Activated CD4-positive, alpha-beta T cell treated with anti-CD3 and anti-CD28 coated beads for 24 hours (primary cell): ENCODE measurements around the gene UTP15.

ENCODE experiments used
- DNase-seq, 2 donors: peaks; one replicate each; pipeline ENCODE4 v3.0.0-alpha.2; 2020; ENCODE audit warnings: low read depth in 2 of 2

Gene UTP15

DNA sequence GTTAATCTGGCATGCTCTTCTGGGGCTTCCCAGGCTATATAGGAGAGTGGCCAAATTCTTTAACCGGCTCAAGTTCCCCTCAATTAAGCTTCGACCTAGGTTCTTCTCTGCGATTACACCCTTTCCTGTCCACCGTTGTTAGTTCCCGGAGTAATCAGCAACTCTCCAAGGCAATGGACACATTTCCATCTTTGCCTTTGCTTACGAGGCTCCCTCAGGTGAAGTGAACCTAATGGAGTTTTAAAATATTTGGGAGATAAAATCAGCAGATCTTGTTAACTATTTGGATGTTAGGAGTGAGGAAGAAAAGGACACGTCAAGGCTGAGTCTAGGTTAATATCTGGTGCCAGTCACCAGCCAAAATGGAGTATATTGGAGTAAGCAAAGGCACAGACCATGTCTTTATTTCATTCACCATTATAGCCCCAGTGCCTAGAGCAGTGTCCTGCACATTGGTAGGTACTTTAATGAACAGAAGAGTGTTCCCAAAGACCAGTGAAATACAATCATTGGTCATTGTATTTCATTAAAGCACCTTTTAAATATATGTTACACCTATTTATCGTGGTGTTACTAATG lies 515 bp downstream of the UTP15 start:
- DNase-seq = no peak

DNA sequence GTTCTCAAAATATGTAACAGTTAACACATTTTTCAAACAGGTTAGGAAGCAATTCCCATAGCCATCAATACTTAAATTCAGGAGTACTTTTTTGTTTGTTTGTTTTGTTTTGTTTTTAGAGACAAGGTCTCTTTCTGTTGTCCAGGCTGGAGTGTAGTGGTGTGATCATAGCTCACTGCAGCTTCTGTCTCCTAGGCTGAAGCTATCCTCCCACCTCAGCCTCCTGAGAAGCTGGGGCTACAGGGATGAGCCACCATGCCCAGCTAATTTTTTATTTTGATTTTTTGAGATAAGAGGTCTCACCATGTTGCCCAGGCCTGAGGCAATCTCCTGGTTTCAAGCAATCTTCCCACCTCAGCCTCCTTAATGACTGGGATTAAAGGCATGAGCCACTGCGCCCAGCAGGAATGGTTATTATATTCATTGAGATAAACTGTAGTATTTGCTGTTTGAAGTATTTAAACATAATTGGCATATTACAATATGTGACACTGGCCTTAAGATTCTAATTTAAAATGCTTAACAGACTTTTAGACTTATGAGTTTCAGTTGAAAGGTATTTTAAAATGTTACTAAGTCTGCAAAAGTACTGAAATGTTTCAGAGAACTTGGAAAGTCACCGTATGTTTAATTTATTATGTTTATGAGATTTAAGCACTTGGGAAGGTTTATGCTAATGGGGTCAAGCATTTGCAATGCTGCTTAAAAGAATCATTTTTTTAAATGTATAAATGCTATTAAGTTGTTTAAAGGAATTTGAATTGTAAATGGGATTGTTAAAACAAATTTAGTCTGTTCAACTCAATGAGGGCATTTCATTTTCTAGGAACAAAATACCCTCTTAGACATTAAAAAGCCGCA lies 17.0 kb downstream of the UTP15 start:
- DNase-seq = no peak

DNA sequence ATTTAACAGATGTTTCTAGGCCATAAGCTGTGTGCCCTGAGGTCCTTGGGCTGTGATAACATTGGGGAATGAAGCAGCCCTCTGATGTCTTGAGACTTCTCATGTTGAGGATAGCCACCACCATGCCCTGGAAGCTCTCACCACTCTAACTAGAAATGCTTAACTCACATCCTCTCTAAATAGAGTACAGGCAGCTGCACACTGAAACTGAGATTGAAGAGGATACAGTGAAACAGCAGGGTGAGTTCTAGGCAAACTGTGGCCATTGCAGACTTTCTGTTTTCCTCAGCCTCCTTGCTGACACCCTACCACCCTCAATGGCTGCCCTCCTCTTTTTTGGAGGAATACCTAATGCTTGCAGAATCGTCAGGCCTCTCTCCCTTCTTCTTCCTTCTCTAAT lies 22.4 kb downstream of the UTP15 start:
- DNase-seq = no peak

DNA sequence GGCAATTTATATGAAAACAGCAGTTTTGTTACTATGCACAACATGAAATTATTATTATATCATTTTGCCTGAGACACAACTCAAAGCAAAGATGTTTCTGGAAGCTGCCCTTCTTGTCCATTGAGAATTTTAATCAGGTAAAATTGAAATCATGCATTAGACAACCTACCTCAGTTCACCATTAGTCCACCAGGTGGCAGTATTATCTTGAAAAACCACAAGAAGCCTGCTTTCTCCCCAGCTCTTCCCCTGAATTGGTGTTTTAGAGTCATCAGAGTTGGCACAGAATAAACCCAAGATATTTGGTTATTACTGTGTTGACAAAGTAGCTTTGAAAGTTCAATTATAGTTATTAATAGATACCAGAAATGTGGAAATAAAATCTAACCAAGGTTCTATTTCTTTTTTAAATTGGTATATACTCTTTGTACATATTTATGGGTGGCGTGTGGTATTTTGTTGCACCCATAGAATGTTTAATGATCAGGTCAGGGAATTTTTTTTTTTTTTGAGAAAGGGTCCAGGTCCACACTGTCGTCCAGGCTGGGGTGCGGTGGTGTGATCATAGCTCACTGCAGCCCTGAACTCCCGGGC lies 25.7 kb downstream of the UTP15 start:
- peak in 1 of 2 donors; percentile 46 for DNase-seq

DNA sequence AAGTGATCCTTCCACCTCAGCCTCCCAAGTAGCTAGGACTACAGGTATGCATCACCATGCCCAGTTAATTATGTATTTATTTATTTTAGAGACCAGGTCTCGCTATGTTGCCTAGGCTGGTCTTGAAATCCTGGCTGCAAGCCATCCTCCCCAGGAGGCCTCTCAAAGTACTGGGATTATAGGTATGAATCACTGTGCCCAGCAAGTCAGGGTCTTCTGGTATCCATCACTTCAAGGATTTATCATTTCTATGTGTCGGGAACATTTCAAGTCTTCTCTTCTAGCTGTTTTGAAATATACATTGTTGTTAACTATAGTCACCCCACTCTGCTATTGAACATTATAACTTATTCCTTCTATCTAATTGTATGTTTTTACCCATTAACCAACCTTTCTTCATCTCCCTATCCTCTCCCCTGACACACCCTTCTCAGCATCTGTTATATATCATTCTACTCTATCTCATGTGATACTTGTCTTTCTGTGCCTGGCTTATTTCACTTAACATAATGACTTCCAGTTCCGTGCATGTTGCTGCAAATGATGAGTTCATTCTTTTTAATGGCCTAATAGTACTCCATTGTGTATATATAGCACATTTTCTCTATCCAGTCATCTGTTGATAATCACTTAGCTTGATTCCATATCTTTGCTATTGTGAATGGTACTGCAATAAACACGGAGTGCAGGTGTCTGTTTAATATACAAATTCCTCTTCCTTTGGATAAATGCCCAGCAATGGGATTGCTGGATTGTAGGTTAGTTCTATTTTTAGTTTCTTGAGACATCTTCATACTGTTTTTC lies 26.4 kb downstream of the UTP15 start:
- no peak for DNase-seq

DNA sequence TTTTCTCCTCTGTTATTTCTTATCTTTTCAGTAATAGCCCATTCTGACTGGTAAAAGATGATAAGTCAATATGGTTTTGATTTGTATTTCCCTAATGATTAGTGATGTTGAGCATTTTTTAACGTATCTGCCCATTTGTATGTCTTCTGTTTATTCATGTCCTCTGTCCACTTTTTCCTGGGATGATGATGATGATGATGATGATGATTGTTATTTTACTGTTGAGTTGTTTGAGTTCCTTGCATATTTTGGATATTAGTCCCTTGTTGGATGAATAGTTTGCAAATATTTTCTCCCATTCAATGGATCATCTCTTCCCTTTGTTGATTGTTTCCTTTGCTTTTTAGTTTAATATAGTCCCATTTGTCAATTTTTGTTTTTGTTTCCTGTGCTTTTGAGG lies 27.0 kb downstream of the UTP15 start:
- DNase-seq = no peak

DNA sequence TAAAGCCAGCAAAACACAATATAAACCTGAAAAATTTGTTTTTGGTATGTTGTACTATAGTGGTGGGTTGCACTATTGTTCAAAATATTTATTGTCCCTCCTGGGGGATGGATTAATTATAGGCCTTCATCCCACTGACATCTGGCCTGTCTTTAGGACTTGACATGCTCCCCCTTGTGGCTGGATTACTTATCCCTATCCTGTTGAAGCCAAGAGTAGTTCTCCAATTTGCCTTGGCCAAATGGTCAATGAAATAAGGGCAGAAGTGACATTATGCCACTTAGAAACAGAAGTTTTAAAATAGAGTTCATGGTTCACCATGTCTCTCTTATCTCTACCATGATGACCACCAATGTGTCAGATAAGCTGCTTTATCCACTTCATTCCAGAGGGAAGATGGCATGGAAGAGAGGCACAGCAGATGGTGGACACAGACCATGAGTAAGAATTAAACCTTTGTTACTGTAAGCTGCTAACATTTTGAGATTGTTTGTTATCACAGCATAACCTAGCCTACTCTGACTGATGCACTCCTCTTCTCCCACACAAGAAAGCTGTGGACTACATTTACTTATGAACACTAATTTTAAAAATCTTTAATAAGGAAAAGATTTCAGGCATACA lies 31.3 kb downstream of the UTP15 start:
- DNase-seq = no peak

DNA sequence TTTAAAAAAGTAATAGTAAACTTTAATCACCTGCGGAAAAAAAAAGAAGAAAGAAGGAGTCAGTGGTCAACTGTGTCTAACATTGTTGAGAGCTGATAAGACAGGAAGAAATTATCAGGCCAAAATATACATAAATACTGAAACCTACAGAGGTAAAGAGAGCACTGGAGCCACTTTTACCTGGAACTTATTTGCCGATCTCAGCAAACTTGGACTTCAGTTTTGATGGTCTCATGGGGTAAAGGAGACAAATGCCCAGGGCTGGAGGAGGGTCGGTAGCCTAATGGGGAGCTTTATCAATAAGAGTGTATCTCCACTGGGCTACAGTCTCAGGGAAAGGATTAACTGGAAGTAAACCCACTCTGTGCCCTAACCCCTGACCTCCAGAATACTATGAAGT lies 33.8 kb downstream of the UTP15 start:
- DNase-seq = no peak

DNA sequence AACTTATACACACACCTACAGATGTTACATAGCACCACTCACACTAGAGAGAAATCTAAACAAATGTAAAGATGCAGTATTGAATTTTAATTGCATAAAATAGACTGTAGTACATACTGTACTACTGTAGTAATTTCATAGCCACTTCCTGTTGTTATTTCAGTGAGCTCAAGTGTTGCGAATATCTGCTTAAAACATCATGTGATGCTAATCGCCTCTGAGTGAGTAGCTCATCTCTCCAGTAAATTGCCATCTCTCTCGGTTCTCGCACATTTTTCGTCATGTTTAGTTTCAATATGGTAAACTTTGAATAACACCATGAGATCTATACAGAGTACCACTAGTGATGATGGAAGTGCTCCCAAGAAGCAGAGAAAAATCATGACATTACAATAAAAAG lies 38.5 kb downstream of the UTP15 start:
- DNase-seq = no peak

DNA sequence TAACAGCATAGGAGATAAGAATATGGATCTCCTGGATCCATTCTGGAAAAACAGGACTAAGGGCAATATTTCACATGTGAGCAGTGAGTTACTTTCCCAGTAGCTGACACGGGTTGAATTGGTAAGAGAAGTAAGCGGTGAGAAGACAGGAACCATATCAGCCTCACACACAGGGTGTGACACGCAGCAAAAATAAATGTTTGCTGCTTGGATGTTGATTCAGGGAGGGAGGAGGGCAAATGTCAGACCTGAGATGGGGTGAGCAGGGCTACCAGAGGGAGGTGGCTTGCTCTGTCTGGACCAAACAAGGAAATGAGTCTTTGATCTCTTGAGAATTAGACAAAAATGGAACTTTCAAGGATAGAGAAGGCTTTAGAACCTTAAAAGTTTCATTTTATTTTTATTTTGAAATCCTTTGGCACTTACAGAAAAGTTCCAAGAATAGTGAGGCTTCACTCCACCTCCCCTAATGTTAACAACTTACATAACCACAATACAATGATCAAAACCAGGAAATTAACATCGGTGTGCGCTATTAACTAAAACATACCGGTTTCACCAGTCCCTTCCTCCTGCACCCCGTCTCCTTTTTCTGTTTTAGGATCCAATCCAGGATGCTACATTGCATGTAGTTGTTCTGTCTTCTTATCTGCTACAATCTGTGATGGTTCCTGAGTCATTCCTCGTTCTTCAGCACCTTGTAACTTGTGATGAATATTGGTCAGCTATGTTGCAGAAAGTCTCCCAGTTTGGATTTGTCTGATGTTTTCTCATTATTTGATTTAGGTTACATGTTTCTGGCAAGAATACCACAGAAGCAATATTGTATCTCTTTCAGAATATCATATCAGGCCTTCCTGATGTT lies 39.9 kb downstream of the UTP15 start:
- DNase-seq = no peak

DNA sequence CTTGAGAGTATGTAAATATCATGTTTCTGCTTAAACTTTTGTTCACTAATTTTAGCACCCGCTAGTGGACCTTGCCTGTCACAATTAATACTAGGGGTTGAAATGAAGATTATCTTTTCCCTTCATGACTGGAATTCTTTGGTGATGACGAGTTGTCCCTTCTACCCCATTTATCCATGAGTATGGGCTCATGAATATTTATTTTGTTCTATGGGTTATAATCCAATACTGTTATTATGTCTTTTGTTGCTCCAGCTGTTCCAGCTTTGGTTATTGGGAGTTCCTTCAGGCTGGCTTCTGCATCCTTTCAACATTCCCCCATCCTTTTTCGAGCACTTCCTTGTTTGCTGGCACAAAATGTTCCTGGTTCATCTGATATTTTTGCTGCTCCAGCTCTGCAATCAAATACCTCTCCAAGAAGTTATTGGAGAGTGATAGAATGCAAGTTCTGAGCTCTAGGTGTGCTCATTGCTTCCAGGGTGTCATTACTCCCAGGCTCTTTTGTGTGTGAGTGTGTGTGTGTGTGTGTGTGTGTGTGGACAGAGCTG lies 40.7 kb downstream of the UTP15 start:
- DNase-seq = no peak

DNA sequence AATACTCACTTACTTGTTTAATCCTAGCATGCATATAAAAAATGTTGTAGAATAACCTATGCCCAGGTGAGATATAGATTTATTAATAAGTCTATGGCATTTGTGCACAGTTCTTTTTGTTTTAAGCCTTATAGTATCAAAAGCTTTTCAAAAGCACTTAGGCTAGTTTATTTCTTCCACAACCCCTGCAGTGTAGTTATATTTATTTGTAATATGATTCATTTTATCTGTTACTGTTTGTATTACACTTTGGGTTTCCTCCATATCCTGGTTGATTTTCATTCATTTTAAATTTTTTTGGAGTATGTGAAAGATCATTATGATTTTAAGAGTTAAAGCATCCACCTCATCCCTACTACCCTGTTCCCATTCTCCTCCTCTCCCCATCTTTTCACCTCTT lies 41.7 kb downstream of the UTP15 start:
- no peak for DNase-seq

DNA sequence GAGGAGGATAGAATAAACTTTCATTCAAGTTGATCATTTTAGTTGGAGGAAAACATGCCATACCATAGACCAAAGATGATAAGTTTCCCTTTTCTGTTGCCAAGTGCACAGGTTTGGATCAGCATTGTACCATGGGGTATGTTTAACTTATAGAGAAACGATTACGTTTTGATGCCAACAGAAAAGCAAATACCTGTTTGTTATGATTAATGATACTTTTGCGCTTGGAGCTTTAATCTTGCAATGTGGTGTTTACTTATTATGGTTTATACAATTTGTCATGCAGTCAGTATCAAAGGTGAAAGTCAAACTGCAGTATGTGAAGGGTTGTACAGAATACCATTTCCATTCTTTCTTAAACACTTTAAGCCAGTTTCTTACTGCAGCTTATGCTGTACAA lies 47.3 kb downstream of the UTP15 start:
- no peak for DNase-seq

DNA sequence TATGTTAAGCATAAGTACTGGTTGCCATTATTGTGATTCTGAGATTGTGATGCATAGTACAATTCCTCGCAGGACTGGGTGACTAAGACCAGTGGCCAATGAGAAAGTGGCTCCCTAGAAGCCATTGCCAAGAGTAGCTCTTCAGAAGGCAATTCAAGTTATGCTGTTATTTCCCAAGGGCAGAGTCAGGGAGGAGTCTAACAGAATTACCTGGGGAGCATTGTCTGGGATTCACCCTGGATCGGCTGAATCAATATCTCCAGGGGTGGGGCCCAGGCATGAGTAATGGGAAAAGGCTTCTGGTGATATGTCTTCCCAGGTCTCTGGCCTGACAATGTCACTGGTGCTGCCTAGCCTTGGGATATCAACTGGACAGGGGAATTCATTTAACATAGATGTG lies 49.5 kb downstream of the UTP15 start:
- no peak for DNase-seq

DNA sequence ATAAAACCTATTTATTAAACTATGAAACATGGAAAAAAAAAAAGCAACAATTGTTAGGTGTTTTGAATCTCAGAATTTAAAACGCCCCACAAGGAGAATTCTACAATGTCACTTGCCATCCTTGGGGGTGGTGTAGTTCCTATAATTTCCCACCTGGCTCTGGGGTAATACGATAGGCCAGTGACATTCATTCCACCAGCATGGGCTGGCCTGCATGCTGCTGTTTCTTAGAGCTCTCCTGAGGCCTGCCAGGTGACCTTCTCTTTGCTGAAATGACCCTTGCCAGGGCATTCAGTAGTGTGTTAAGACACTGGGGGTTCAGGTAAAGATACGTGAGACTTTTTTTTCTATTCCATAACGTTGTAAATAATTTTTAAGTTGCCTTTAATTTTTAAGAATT lies 50.4 kb downstream of the UTP15 start:
- DNase-seq = no peak

DNA sequence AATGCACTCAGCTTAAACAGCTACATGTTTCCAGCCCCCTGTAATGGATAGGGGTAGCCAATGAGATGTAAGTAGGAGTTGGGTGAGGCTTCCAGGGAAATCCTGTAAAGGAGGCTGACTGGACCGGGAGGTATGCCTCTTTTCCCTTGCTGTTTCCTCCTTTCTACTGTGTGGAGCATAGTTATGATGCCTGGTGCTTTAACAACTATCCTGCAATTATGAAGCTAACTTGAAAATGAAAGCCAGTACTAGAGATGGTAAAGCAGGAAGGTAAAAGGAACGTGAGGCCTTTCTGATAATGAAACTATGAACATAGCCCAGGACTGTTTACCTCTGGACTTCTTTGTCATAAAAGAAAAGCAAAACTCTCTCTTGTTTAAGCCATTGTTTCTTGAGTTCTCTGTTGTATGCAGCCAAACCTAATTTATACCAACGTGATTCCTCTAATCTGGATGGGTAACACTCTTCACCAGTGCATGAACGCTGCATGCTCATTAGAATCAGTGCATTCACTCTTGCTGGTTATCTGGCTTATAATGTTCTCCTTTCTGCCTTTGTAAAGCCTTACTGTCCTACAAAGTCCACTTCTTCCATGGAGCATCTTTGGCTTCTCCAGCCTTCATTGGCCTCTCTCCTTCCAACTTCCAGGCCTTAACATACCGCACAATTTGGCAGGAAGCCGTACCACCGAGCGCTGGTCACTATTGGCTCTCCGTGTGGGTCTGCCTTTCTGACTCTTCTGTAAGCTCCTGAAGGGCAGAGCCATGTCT lies 52.2 kb downstream of the UTP15 start:
- no peak for DNase-seq

DNA sequence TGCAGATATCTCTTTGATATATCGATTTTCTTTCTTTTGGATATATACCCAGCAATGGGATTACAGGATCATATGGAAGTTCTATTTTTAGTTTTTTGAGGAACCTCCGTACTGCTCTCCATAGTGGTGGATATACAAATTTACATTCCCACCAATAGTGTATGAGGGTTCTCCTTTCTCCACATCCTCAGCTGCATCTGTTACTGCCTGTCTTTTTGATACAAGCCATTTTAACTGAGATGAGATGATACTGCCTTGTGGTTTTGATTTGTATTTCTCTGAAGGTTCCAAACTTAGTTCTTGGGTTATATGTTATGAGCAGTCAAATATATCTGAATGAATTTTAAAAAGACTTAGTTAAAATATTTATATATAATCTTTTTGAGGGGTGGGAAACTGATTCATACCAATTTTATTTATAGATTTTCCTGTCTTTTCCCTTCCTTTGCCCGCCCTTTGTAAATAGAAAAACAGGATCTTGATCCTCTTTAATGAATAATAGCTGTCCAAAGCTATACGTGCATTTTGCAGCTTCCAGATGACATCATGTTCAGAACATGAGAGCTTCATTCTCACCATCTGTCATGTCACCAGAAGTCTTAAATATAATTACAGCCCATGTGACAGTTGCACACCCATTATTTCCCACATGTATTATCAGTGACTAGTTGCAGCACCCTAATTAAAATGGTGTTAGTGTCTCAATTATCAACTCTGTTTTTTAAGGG lies 54.2 kb downstream of the UTP15 start:
- DNase-seq = no peak

DNA sequence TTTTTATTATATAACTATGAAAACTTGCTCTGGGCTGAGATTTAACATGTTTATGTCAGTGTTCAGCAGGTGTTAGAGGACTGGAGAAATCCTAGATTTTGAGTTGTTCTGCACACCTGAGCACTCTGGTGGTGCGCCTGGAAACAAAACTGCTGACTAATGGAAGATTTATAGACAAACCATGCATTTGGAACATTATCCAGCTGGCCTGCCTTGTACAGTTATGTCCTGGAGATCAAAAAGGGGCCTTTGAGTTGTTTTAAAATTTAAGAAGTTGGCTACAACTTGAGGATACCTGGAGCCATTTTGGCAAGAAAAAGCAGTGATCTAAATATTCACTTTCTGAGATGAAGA lies 54.8 kb downstream of the UTP15 start:
- DNase-seq = no peak

DNA sequence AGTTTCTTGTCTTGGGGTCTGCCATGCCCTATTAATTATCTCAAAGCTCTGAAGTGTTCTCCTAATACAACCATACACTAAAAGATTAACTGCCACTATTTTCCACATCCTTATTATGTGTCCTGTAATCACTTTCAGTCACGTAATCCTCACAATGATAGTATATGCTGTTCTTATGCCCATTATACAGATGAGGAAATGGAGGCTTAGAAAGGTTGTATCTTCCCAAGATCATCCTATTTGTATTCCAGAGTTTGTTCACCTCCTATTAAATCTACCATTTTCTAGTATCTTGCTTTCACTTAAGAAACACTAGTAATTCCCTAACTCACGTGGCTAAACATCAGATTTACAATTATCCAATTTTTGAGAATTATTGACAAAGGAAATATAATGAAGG lies 57.5 kb downstream of the UTP15 start:
- DNase-seq = no peak
